WERI-Rb-1 (cell line): Measurements from ENCODE around the gene ZNFX1.
"Not testable (repeated sequence)": the region's sequence is repeated elsewhere in the genome, so short reads cannot be mapped to it uniquely, and the experiment has no call there.

ENCODE experiments used
- DNase-seq: peaks from one replicate; pipeline ENCODE4 v3.0.0-alpha.2; 2020
- H3K27ac ChIP-seq: fragments of 250-450 bp; sonication (Bioruptor Pico); 2 replicates; pipeline ENCODE4 v1.5.1; 2020; ENCODE audit warnings: mild to moderate bottlenecking, moderate library complexity
- H3K27me3 ChIP-seq: fragments of 250-450 bp; sonication (Bioruptor Pico); 2 replicates; pipeline ENCODE4 v1.5.1; 2021; ENCODE audit warnings: mild to moderate bottlenecking, low read depth, moderate library complexity; ENCODE audit not compliant: insufficient read depth, severe bottlenecking
- H3K36me3 ChIP-seq: fragments of 250-450 bp; sonication (Bioruptor Pico); 2 replicates; pipeline ENCODE4 v1.5.1; 2020; ENCODE audit warnings: mild to moderate bottlenecking, moderate library complexity
- H3K4me3 ChIP-seq: 2 replicates; pipeline ENCODE4 v1.5.1; 2011; ENCODE audit warnings: low read depth, mild to moderate bottlenecking, control low read depth, low read length
- H3K9me3 ChIP-seq: fragments of 250-450 bp; sonication (Bioruptor Pico); 2 replicates; pipeline ENCODE4 v1.5.1; 2021; ENCODE audit warnings: mild to moderate bottlenecking, moderate library complexity; ENCODE audit not compliant: severe bottlenecking
- CTCF ChIP-seq: IDR thresholded peaks from 2 replicates; pipeline ENCODE4 v1.5.1; 2011; ENCODE audit warnings: low read depth, mild to moderate bottlenecking, control low read depth, inconsistent platforms, low read length

The ZNFX1 gene

GRCh38 chr20:49303065-49303552 is 25.3 kb upstream of the ZNFX1 start:
- no peak for TF ChIP-seq CTCF
- Histone ChIP-seq H3K4me3 (no peak overlapping the region), H3K27me3 (no peaks in the 10 kb centered on the region), H3K27ac (no peak overlapping the region), H3K9me3 (no peaks in the 10 kb centered on the region), H3K36me3 (no peaks in the 10 kb centered on the region)
- DNase-seq: no peak

GRCh38 chr20:49297605-49298530 is 20.0 kb upstream of the ZNFX1 start:
- no peak for TF ChIP-seq CTCF
- DNase-seq: no peak
- H3K27me3 ChIP-seq: no peaks in the 10 kb centered on the region
- H3K4me3 ChIP-seq: no peak overlapping the region
- H3K27ac ChIP-seq: no peak overlapping the region
- H3K36me3 ChIP-seq: peaks cover 10% of the 10 kb centered on the region; the same call in 1 of the 2 replicates
- H3K9me3 ChIP-seq: no peaks in the 10 kb centered on the region

- peaks cover 45% of the 10 kb centered on the region for H3K36me3 ChIP-seq
- H3K27me3 ChIP-seq, H3K9me3 ChIP-seq, H3K4me3 ChIP-seq, H3K27ac ChIP-seq, DNase-seq: not testable (repeated sequence)
Measured at GRCh38 chr20:49294002-49294654, 16.3 kb upstream of the ZNFX1 start.

- Histone ChIP-seq H3K27ac (no peak overlapping the region), H3K36me3 (peaks cover 55% of the 10 kb centered on the region), H3K9me3 (no peaks in the 10 kb centered on the region), H3K27me3 (no peaks in the 10 kb centered on the region), H3K4me3 (no peak overlapping the region)
- TF ChIP-seq CTCF: no peak
- DNase-seq: no peak
Measured at GRCh38 chr20:49293122-49293521, 15.3 kb upstream of the ZNFX1 start.

GRCh38 chr20:49292010-49292409 is 14.2 kb upstream of the ZNFX1 start:
- Histone ChIP-seq H3K27ac (no peak overlapping the region), H3K9me3 (no peaks in the 10 kb centered on the region), H3K27me3 (no peaks in the 10 kb centered on the region), H3K36me3 (peaks cover 66% of the 10 kb centered on the region), H3K4me3 (no peak overlapping the region)
- no peak for TF ChIP-seq CTCF
- DNase-seq: no peak

- no peaks in the 10 kb centered on the region for H3K27me3 ChIP-seq
- H3K4me3 ChIP-seq: no peak overlapping the region
- H3K36me3 ChIP-seq: peaks cover 74% of the 10 kb centered on the region
- H3K9me3 ChIP-seq: no peaks in the 10 kb centered on the region
- no peak overlapping the region for H3K27ac ChIP-seq
- no peak for TF ChIP-seq CTCF
- DNase-seq: no peak
Measured at GRCh38 chr20:49291200-49291599, 13.3 kb upstream of the ZNFX1 start.
